GM21526 (cell line): ENCODE measurements around the gene MACROH2A2.
"Not testable (repeated sequence)": the region's sequence is repeated elsewhere in the genome, so short reads cannot be mapped to it uniquely, and the experiment has no call there.

Source experiments
- ATAC-seq: cut with Tn5 transposase; IDR thresholded peaks from one replicate; pipeline ENCODE4 v1.9.1; 2021; ENCODE audit warnings: moderate library complexity; ENCODE audit not compliant: unreplicated experiment, low FRiP score

MACROH2A2 gene

GRCh38 chr10:70097459-70097858, 44.8 kb downstream of the MACROH2A2 start:
- ATAC-seq, result no peak

GRCh38 chr10:70098271-70098670, 45.6 kb downstream of the MACROH2A2 start:
- no peak for ATAC-seq

DNA sequence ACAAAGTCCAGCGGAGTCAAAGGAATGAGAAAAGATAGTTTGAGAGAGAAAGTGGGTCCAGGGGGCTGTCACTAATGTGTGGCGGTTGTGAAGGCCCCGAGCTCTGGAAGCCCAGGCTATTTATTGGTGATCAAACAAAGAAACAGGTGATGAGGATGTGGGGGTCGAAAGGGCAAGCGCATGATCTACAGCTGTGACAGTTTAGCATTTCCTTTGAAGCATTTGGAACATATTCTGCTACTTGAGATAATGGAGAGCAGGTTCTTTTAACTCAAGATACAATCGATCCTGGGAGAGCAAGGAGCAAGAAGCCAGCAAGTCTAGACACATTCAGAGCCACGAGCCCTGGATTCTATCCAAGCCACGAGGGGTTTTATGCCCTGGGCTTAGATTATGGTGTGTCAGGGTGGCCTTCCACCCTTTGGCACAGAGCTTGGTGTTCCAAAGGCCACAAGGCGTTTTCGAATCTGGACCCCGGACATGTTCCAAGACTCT, 48.5 kb downstream of the MACROH2A2 start:
- ATAC-seq, result not testable (repeated sequence)

- no peak for ATAC-seq
These were observed 49.0 kb downstream of the MACROH2A2 start for GRCh38 chr10:70101668-70102067.

GRCh38 chr10:70106958-70107791, 54.5 kb downstream of the MACROH2A2 start:
- no peak for ATAC-seq

DNA sequence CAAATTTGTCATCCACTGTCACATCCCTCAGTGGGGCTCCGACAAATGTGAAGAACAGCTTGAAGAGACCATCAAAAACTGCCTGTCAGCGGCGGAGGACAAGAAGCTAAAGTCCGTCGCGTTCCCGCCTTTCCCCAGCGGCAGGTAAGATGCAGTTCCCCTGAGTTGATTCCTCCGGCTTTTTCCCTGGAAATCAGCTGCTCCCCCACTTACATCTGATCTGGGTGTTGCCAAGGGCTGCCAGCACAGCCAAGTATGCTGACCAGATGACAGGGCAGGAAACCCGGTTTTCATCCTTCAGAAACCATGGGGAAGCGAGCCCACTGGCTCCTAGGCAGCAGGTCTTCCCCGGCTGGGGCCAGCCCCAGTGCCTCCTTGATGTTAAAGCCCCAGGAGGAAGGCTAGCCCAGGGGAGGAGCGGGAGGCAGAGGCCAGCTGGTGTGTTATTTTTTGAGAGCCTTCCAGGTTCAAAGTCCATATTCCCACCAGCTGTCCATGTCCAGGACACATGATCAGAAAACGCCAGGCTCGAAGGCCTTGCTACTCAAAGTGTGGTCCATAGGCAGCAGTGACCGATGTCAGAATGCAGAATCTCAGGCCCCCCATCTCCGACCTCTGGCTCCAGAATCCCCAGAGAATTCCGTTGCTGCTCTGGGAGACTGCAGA, 56.6 kb downstream of the MACROH2A2 start:
- no peak for ATAC-seq

- ATAC-seq, result no peak
These were observed 58.9 kb downstream of the MACROH2A2 start for GRCh38 chr10:70111496-70111895.

DNA sequence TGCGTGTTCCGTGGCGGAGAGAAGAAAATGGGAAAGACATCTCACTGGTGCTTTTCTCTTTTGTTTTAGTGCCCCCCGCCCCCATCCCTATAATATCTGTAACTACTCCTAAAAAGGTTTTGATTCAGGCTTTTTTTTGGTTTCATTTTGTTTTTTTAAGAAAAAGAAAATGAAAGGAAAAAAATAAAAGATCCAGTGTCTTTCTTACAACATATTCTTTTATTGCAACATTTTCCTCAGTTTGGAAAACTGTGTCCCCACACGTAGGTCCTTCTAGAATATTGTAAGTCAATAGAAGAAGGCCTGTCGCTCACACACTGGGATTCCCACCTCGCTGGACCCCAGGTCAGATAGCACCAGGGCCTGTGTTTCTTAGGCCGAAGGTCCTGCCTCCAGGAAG, 59.4 kb downstream of the MACROH2A2 start:
- ATAC-seq, result no peak

DNA sequence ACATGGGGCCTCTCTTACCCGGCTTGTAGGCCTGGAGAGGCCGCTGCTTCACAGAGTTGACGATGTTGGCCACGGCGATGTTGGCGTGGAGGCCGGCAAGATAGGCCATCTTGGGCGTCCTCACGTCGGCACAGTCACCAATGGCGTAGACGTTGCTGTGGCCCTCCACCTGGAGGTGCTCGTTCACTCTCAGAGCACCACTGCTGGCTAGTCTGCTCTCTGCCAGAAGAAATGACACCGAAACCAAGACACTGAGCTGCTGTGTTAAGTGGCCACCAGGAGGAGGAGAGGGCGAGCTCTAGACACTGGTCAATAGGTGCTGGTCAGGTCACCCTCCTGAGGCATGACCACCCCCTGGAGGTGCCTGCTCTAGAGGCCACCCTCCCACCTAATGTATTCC, 62.3 kb downstream of the MACROH2A2 start:
- ATAC-seq, result no peak

GRCh38 chr10:70115948-70116682, 63.5 kb downstream of the MACROH2A2 start:
- ATAC-seq, result no peak

GRCh38 chr10:70117646-70118045, 65.0 kb downstream of the MACROH2A2 start:
- no peak for ATAC-seq

GRCh38 chr10:70118196-70118595, 65.5 kb downstream of the MACROH2A2 start:
- no peak for ATAC-seq

DNA sequence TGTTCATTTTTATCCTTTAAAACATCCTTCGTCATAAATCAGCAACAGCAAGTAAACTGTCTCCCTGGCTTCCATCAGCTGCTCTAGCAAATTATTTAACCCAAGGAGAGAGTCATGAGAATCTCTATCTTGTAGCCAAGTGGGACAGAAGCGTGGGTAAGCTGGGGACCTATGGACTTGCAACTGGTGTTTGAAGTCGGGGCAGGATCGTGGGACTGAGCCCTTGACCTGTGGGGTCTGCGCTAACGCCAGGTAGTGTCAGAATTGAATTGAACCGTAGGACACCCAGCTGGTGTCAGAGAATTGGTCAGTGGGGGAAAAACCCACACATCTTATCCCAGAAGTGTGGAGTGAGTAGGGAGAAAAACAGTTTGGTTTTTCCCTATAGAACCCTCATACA, 66.6 kb downstream of the MACROH2A2 start:
- ATAC-seq, result no peak

DNA sequence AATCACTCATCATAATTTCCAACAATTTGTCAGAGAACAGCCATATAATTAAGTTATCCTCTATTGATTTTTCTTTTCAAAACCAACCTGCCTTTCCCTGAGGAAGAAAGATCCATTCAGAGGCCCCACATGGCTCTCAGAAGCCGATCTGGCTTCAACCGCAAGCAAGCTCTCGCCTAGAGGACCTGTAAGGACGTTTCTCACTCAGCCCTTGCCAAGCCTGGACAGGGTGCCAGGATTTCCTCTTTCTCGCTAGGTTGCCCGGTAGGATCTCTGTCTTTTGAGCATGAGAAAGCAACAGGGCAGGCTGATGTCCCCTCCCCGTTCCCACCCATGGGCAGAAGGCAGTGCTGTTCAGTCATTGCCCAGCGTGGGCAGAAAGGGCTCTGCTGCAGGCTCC, 67.0 kb downstream of the MACROH2A2 start:
- no peak for ATAC-seq

DNA sequence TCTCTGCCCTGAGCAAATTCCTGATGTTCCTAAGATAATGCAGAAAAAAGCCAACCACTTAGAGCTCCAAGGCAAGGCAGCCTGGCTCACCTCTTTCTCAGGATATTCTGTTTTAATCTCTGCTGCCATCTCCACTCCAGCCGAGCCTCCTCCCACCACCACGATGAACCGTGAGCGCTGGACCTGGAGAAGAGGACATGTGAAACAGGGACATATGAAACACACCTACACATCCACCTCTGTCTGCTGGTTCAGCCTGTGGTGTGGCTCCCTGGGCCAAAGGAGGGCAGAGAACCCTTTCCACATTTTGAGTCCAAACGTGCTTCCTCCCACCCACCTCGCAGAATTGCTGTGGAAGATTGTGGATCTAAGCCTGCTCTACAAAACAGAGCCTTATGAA, 67.8 kb downstream of the MACROH2A2 start:
- no peak for ATAC-seq

GRCh38 chr10:70121281-70121949, 68.8 kb downstream of the MACROH2A2 start:
- ATAC-seq, result no peak

- no peak for ATAC-seq
These were observed 70.1 kb downstream of the MACROH2A2 start for GRCh38 chr10:70122742-70123141.

- ATAC-seq, result not testable (repeated sequence)
These were observed 70.5 kb downstream of the MACROH2A2 start for GRCh38 chr10:70123166-70123565.

DNA sequence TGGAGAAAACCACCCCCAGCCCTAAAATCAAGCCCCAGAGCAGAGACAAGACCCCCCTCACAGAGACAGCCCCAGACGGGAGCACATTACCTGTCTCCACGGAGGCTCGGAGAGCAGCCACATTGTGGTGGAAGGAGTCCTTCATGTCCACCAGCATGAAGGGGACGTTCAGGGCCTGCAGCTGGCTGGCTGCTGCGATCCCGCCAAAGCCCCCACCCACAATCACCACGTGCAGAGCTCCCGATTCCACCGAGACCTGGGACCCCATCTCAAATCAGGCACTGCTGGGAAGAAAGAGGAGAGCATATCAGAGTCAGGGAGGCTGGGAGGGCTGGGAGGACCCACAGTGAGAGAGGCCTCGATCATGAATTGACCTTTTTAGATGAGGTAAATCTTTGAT, 71.2 kb downstream of the MACROH2A2 start:
- no peak for ATAC-seq

GRCh38 chr10:70124415-70124814, 71.8 kb downstream of the MACROH2A2 start:
- no peak for ATAC-seq

DNA sequence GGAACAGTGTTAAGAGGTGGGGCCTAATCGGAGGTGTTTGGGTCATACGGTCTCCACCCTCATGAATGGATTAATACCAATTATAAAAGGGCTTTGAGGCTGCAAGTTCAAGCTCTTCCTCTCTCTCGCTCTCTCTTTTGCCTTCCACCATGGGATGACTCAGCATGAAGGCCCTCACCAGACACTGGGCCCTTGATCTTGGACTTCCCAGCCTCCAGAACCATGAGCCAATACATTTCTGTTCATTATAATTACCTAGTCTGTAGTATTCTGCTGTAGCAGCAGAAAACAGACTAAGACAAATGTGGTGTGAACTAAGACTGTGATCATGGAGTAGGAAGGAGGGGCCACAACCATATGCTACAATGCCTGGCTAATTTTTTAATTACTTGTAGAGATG, 72.3 kb downstream of the MACROH2A2 start:
- no peak for ATAC-seq
